NB4 (cell line): ENCODE data around the gene NT5DC3.

Experiments used
- DNase-seq: peaks from one replicate; pipeline ENCODE4 v3.0.0; 2010; ENCODE audit warnings: low read depth
- H3K4me3 ChIP-seq: one replicate; pipeline ENCODE4 v1.5.1; 2011; ENCODE audit warnings: mild to moderate bottlenecking, low read depth, low read length, moderate library complexity
- CTCF ChIP-seq: IDR thresholded peaks from one replicate; pipeline ENCODE4 v1.5.1; 2012; ENCODE audit warnings: low read depth, low read length
- MAX ChIP-seq: IDR thresholded peaks from 2 replicates; pipeline ENCODE4 v1.6.1; 2011; ENCODE audit warnings: low read depth, low read length
- MYC ChIP-seq: IDR thresholded peaks from 2 replicates; pipeline ENCODE4 v1.6.1; 2011; ENCODE audit warnings: low read depth, low read length
- POLR2A ChIP-seq: IDR thresholded peaks from 2 replicates; pipeline ENCODE4 v1.6.1; 2011; ENCODE audit warnings: mild to moderate bottlenecking; ENCODE audit not compliant: insufficient read length; ENCODE audit errors: extremely low read depth

Gene NT5DC3

GRCh38 chr12:103779410-103780092 lies 61.5 kb downstream of the NT5DC3 start:
- TF ChIP-seq MAX, result no peak
- TF ChIP-seq MYC, result no peak
- no peak for TF ChIP-seq CTCF
- TF ChIP-seq POLR2A, result no peak
- H3K4me3 ChIP-seq, result no peak overlapping the region
- no peak for DNase-seq

- no peak for TF ChIP-seq POLR2A
- no peak for TF ChIP-seq MAX
- no peak for TF ChIP-seq CTCF
- no peak for TF ChIP-seq MYC
- no peak overlapping the region for H3K4me3 ChIP-seq
- no peak for DNase-seq
Measured at GRCh38 chr12:103778781-103779180, 62.3 kb downstream of the NT5DC3 start.

GRCh38 chr12:103774977-103775560 lies 66.0 kb downstream of the NT5DC3 start:
- no peak for DNase-seq
- H3K4me3 ChIP-seq, result no peak overlapping the region
- TF ChIP-seq POLR2A (no peak), MYC (no peak), MAX (no peak), CTCF (no peak)

GRCh38 chr12:103773109-103773910 lies 67.7 kb downstream of the NT5DC3 start:
- TF ChIP-seq MYC, result no peak
- TF ChIP-seq CTCF, result no peak
- TF ChIP-seq POLR2A, result no peak
- no peak for TF ChIP-seq MAX
- no peak overlapping the region for H3K4me3 ChIP-seq
- no peak for DNase-seq

GRCh38 chr12:103772367-103773108 lies 68.5 kb downstream of the NT5DC3 start:
- no peak for TF ChIP-seq MAX
- DNase-seq, result no peak
- no peak overlapping the region for H3K4me3 ChIP-seq
